ENCODE results near the gene NOS3. TPM values are rescaled to one million over a fixed set of nuclear protein-coding genes. Genes with fewer than 3 reads are reported as not detected.

Gene NOS3
- total and polyA plus RNA-seq, 2 of the 13 experiments (the other 11 are each of a cell fraction or from before 2014, with no cell fraction given) = 3.7 to 7.5 TPM

DNA sequence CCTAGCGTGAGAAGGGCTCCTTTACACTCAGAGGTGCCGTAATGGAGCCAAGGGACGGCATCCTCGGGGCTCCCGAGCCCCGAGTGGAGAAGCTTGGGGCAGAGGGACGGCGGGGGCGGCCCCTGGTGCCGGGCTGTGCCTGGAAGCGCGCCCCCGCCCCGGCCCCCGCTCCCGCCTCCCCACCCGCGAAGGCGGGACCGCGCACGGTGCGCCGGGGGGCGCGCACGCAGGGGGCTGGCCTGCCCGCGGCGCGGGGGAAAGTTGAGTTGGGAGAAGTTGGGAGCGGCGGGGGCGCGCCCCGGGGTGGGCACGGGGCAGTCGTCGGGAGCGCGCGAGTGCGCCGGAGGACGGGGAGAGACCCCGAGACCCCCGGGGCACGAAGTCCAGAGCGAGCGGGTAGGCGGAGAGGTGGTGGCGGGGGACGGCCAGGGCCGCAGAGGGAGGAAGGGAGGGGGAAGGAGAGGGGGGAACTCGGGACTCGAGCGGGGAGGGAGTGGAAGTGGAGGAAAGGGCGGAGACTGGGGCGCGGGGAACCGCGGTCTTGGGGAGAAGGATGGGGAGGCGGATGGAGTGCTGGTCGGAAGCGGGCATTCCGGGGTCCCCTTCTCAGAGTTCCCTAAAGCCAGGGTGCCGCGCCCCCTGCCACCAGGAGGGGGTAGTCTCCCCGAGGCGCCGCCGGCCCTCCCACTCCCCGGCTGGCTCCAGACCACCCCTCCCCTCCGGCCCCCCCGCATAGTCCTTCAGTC is 68.7 kb downstream of the NOS3 start, which contains the start of gene SLC4A2 (continued):
- no peak for TF ChIP-seq HNF4A (CRISPR knock-in tag; IDR thresholded peaks at IDR 0.05)
- TF ChIP-seq ZNF274 (CRISPR knock-in tag; IDR thresholded peaks at IDR 0.05) = no peak
- TF ChIP-seq, protein P1, sequence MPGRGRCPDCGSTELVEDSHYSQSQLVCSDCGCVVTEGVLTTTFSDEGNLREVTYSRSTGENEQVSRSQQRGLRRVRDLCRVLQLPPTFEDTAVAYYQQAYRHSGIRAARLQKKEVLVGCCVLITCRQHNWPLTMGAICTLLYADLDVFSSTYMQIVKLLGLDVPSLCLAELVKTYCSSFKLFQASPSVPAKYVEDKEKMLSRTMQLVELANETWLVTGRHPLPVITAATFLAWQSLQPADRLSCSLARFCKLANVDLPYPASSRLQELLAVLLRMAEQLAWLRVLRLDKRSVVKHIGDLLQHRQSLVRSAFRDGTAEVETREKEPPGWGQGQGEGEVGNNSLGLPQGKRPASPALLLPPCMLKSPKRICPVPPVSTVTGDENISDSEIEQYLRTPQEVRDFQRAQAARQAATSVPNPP (CRISPR knock-in tag; IDR thresholded peaks at IDR 0.05) = no peak
- no peak for TF ChIP-seq MYNN (CRISPR knock-in tag; IDR thresholded peaks at IDR 0.05; ENCODE audit: low read depth)
- no peak; the same call in 1 of the 2 replicates for TF ChIP-seq ZNF709 (CRISPR knock-in tag; IDR thresholded peaks at IDR 0.05)
- TF ChIP-seq CENPBD1 (CRISPR knock-in tag; IDR thresholded peaks at IDR 0.05; ENCODE audit: borderline replicate concordance, low read depth) = no peak
- no peak for TF ChIP-seq ZNF773 (CRISPR knock-in tag; IDR thresholded peaks at IDR 0.05; ENCODE audit: borderline replicate concordance)
- TF ChIP-seq, protein P2, sequence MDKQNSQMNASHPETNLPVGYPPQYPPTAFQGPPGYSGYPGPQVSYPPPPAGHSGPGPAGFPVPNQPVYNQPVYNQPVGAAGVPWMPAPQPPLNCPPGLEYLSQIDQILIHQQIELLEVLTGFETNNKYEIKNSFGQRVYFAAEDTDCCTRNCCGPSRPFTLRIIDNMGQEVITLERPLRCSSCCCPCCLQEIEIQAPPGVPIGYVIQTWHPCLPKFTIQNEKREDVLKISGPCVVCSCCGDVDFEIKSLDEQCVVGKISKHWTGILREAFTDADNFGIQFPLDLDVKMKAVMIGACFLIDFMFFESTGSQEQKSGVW (CRISPR knock-in tag; IDR thresholded peaks at IDR 0.05; ENCODE audit: borderline replicate concordance) = no peak
- TF ChIP-seq, protein P3, sequence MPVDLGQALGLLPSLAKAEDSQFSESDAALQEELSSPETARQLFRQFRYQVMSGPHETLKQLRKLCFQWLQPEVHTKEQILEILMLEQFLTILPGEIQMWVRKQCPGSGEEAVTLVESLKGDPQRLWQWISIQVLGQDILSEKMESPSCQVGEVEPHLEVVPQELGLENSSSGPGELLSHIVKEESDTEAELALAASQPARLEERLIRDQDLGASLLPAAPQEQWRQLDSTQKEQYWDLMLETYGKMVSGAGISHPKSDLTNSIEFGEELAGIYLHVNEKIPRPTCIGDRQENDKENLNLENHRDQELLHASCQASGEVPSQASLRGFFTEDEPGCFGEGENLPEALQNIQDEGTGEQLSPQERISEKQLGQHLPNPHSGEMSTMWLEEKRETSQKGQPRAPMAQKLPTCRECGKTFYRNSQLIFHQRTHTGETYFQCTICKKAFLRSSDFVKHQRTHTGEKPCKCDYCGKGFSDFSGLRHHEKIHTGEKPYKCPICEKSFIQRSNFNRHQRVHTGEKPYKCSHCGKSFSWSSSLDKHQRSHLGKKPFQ (CRISPR knock-in tag; IDR thresholded peaks at IDR 0.05; ENCODE audit: insufficient replicate concordance) = no peak
- no peak for TF ChIP-seq ZNF3 (CRISPR knock-in tag; IDR thresholded peaks at IDR 0.05)
- TF ChIP-seq, protein P4, sequence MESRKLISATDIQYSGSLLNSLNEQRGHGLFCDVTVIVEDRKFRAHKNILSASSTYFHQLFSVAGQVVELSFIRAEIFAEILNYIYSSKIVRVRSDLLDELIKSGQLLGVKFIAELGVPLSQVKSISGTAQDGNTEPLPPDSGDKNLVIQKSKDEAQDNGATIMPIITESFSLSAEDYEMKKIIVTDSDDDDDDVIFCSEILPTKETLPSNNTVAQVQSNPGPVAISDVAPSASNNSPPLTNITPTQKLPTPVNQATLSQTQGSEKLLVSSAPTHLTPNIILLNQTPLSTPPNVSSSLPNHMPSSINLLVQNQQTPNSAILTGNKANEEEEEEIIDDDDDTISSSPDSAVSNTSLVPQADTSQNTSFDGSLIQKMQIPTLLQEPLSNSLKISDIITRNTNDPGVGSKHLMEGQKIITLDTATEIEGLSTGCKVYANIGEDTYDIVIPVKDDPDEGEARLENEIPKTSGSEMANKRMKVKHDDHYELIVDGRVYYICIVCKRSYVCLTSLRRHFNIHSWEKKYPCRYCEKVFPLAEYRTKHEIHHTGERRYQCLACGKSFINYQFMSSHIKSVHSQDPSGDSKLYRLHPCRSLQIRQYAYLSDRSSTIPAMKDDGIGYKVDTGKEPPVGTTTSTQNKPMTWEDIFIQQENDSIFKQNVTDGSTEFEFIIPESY (CRISPR knock-in tag; IDR thresholded peaks at IDR 0.05) = no peak
- TF ChIP-seq NCOA5 (CRISPR knock-in tag; IDR thresholded peaks at IDR 0.05) = no peak
- no peak for TF ChIP-seq AHR (CRISPR knock-in tag; IDR thresholded peaks at IDR 0.05)
- peak; percentile 8; the same call in 1 of the 2 replicates for TF ChIP-seq MYC (CRISPR knock-in tag; IDR thresholded peaks at IDR 0.05; ENCODE audit: borderline replicate concordance)
- TF ChIP-seq THAP9 (CRISPR knock-in tag; IDR thresholded peaks at IDR 0.05; ENCODE audit: borderline replicate concordance) = no peak; the same call in 1 of the 2 replicates
- no peak for TF ChIP-seq KDM1A (CRISPR knock-in tag; IDR thresholded peaks at IDR 0.05)
- TF ChIP-seq, protein P5, sequence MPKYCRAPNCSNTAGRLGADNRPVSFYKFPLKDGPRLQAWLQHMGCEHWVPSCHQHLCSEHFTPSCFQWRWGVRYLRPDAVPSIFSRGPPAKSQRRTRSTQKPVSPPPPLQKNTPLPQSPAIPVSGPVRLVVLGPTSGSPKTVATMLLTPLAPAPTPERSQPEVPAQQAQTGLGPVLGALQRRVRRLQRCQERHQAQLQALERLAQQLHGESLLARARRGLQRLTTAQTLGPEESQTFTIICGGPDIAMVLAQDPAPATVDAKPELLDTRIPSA (CRISPR knock-in tag; IDR thresholded peaks at IDR 0.05; ENCODE audit: borderline replicate concordance) = no peak
- TF ChIP-seq SP4 (CRISPR knock-in tag; IDR thresholded peaks at IDR 0.05) = no peak
- no peak for TF ChIP-seq YEATS4 (CRISPR knock-in tag; IDR thresholded peaks at IDR 0.05; ENCODE audit: borderline replicate concordance)
- no peak for TF ChIP-seq ZNF264 (CRISPR knock-in tag; IDR thresholded peaks at IDR 0.05)
